HG03097 (cell line): ENCODE results near the gene MAPK14.

Experiments used
- ATAC-seq: cut with Tn5 transposase; IDR thresholded peaks from one replicate; pipeline ENCODE4 v1.9.1; 2021; ENCODE audit not compliant: unreplicated experiment, low FRiP score

The MAPK14 gene

GRCh38 chr6:36132246-36132895 is 104.8 kb downstream of the MAPK14 start:
- ATAC-seq = no peak

GRCh38 chr6:36133148-36133547 is 105.5 kb downstream of the MAPK14 start:
- ATAC-seq = no peak

- ATAC-seq = no peak
These were observed 106.3 kb downstream of the MAPK14 start for GRCh38 chr6:36133912-36134311.

- ATAC-seq = no peak
These were observed 107.6 kb downstream of the MAPK14 start for GRCh38 chr6:36135053-36135731.

- ATAC-seq = no peak
These were observed 108.4 kb downstream of the MAPK14 start for GRCh38 chr6:36136034-36136433.

- no peak for ATAC-seq
These were observed 108.9 kb downstream of the MAPK14 start for GRCh38 chr6:36136551-36136950.

- no peak for ATAC-seq
These were observed 111.1 kb downstream of the MAPK14 start for GRCh38 chr6:36138667-36139066.

- no peak for ATAC-seq
These were observed 111.8 kb downstream of the MAPK14 start for GRCh38 chr6:36139431-36139830.

- ATAC-seq = no peak
These were observed 112.5 kb downstream of the MAPK14 start for GRCh38 chr6:36139991-36140710.

GRCh38 chr6:36141091-36141490 is 113.5 kb downstream of the MAPK14 start:
- no peak for ATAC-seq

GRCh38 chr6:36141961-36142360 is 114.4 kb downstream of the MAPK14 start:
- no peak for ATAC-seq

- no peak for ATAC-seq
These were observed 115.6 kb downstream of the MAPK14 start for GRCh38 chr6:36142971-36143838.

GRCh38 chr6:36145495-36145894 is 117.9 kb downstream of the MAPK14 start:
- no peak for ATAC-seq

GRCh38 chr6:36147294-36147693 is 119.7 kb downstream of the MAPK14 start:
- no peak for ATAC-seq

GRCh38 chr6:36149476-36149875 is 121.9 kb downstream of the MAPK14 start:
- no peak for ATAC-seq

- ATAC-seq = no peak
These were observed 122.7 kb downstream of the MAPK14 start for GRCh38 chr6:36150283-36150682.

- no peak for ATAC-seq
These were observed 126.7 kb downstream of the MAPK14 start for GRCh38 chr6:36154286-36154685.

GRCh38 chr6:36155662-36156061 is 128.1 kb downstream of the MAPK14 start:
- ATAC-seq = no peak

- no peak for ATAC-seq
These were observed 132.6 kb downstream of the MAPK14 start for GRCh38 chr6:36160147-36160760.
